K562 (cell line): ENCODE measurements around the gene TRAPPC2L. TPM values are rescaled to one million over a fixed set of nuclear protein-coding genes. Genes with fewer than 3 reads are reported as not detected.
A peak's percentile ranks its signal among the peaks of the same experiment; 100 is the strongest.

Experiments
- ATAC-seq: fragments of 200-7000 bp; cut with Tn5 transposase; 3 replicates; pipeline ENCODE4 v1.9.1; 2020; ENCODE audit warnings: moderate library complexity
- BruUV-seq: library from RNA; stranded (reverse); fragments of 400-500 nt; replicated peaks from 2 replicates; lab custom pipeline; 2021; lab: Mats Ljungman, UMichigan
- CTCF ChIA-PET: fragments of 300-600 bp; formaldehyde crosslinking; extraction: SDS; loops from one replicate; lab custom pipeline; 2021; ENCODE audit warnings: low intra/inter-chr PET ratio; lab: Yijun Ruan, JAX
- POLR2A ChIA-PET: fragments of 300-600, 350-650 bp; sonication (Branson Sonifier 250); formaldehyde crosslinking; extraction: SDS; loops from one replicate; lab custom pipeline; 2021; ENCODE audit warnings: antibody characterized with exemption, inconsistent platforms; lab: Yijun Ruan, JAX
- DNase-seq, 4 experiments: peaks; one replicate each; pipeline versions ENCODE4 v3.0.0 to v3.0.0-alpha.2; 2011 to 2018; ENCODE audit warnings: low spot score in 3 of 4, mixed read lengths in 3 of 4; ENCODE audit errors: extremely low read depth in 1 of 4
- FAIRE-seq: peaks from 2 replicates; lab custom pipeline; 2011; peaks lifted over from hg19 to GRCh38; lab: Jason Lieb, UNC
- H2AFZ ChIP-seq: 2 replicates; pipeline ENCODE4 v1.6.0; 2011; ENCODE audit warnings: low read depth, low read length, control low read depth, inconsistent platforms
- H3K27ac ChIP-seq: fragments of 200-600 bp; 3 replicates; pipeline ENCODE4 v1.8.0; 2011; ENCODE audit warnings: low read depth, mild to moderate bottlenecking, control low read depth, inconsistent platforms, low read length, moderate library complexity, mixed read lengths; ENCODE audit errors: extremely low read depth
- H3K27me3 ChIP-seq, 2 experiments: fragments of 300-600 bp in 1 of 2; 2 replicates in 1 of 2; 3 replicates in 1 of 2; pipeline versions ENCODE4 v1.6.0 to v1.8.0; 2011; ENCODE audit warnings: inconsistent platforms in 2 of 2, low read length in 2 of 2, mild to moderate bottlenecking in 1 of 2, mixed read lengths in 1 of 2, moderate library complexity in 1 of 2; ENCODE audit not compliant: control insufficient read depth in 2 of 2, insufficient read depth in 2 of 2
- H3K36me3 ChIP-seq: fragments of 300-600 bp; 3 replicates; pipeline ENCODE4 v1.8.0; 2011; ENCODE audit warnings: mild to moderate bottlenecking, low read length, inconsistent platforms; ENCODE audit not compliant: control insufficient read depth, insufficient read depth
- H3K4me1 ChIP-seq, 2 experiments: fragments of 200-600 bp in 1 of 2; replicated peaks in 1 of 2; 2 replicates in 1 of 2; 3 replicates in 1 of 2; pipeline versions ENCODE4 v1.5.1 to v1.8.0; 2011; ENCODE audit warnings: inconsistent platforms in 2 of 2, low read length in 2 of 2, mild to moderate bottlenecking in 1 of 2, mixed read lengths in 1 of 2, moderate library complexity in 1 of 2; ENCODE audit not compliant: control insufficient read depth in 2 of 2, insufficient read depth in 2 of 2
- H3K4me2 ChIP-seq: 2 replicates; pipeline ENCODE4 v1.6.1; 2011; ENCODE audit warnings: low read length, control low read depth, inconsistent platforms, mixed read lengths; ENCODE audit not compliant: insufficient read depth
- H3K4me3 ChIP-seq: fragments of 200-600 bp; sonication (generic), shearing (Covaris generic); 2 replicates; pipeline ENCODE4 v1.5.1; 2016; ENCODE audit warnings: control low read depth, inconsistent platforms
- H3K79me2 ChIP-seq: fragments of 200-600 bp; 3 replicates; pipeline ENCODE4 v1.8.0; 2011; ENCODE audit warnings: low read length, inconsistent platforms; ENCODE audit not compliant: control insufficient read depth, insufficient read depth
- H3K9ac ChIP-seq, 2 experiments: 2 replicates each; pipeline versions ENCODE4 v1.6.0 to v1.6.1; 2011; ENCODE audit warnings: low read depth in 2 of 2, low read length in 2 of 2, control low read depth in 1 of 2, inconsistent platforms in 1 of 2, mild to moderate bottlenecking in 1 of 2, mixed read lengths in 1 of 2; ENCODE audit not compliant: insufficient read depth in 1 of 2
- H3K9me1 ChIP-seq: one replicate; pipeline ENCODE4 v1.6.0; 2011; ENCODE audit warnings: inconsistent platforms, mild to moderate bottlenecking, low read length, moderate library complexity; ENCODE audit not compliant: control insufficient read depth, insufficient read depth
- H3K9me3 ChIP-seq: replicated peaks from 2 replicates; pipeline ENCODE4 v1.5.1; 2011; ENCODE audit warnings: low read depth, low read length, inconsistent platforms; ENCODE audit not compliant: control insufficient read depth, insufficient read depth
- H4K20me1 ChIP-seq: replicated peaks from 2 replicates; pipeline ENCODE4 v1.6.1; 2011; ENCODE audit warnings: low read length, inconsistent platforms, mixed read lengths; ENCODE audit not compliant: control insufficient read depth, insufficient read depth
- CTCF ChIP-seq, 3 experiments: IDR thresholded peaks in 2 of 3; conservative IDR thresholded peaks in 1 of 3; 2 replicates each; pipeline ENCODE4 v1.5.1; 2011 to 2012; ENCODE audit warnings: low read length in 3 of 3, mild to moderate bottlenecking in 3 of 3, control low read depth in 2 of 3, improper control_type of control experiment in 1 of 3, inconsistent platforms in 1 of 3, low read depth in 1 of 3, mixed read lengths in 1 of 3, moderate library complexity in 1 of 3; ENCODE audit not compliant: insufficient read depth in 2 of 3
- TAL1 ChIP-seq: fragments of 450-650 bp; IDR thresholded peaks from 2 replicates; pipeline ENCODE4 v1.6.1; 2016; ENCODE audit warnings: mild to moderate bottlenecking
- ZBTB40 ChIP-seq, 2 experiments: fragments of 450-650 bp in 1 of 2; sonication (generic) in 1 of 2; formaldehyde crosslinking in 1 of 2; IDR thresholded peaks; 2 replicates each; pipeline versions ENCODE4 v1.7.1 to v1.9.0; 2016 to 2022; ENCODE audit warnings: inconsistent platforms in 1 of 2, mild to moderate bottlenecking in 1 of 2, missing genetic modification reagents in 1 of 2
- ZNF644 ChIP-seq: fragments of 200-800 bp; sonication (Bioruptor generic); IDR thresholded peaks from 2 replicates; pipeline ENCODE4 v1.6.1; 2016; ENCODE audit warnings: low read depth, missing genetic modification characterization, missing compliant biosample characterization
- WGBS: fragments of 100-300 bp; shearing (Covaris generic); methylation state at CpG from one replicate; pipeline ENCODE4 v1.1.6; 2016; ENCODE audit warnings: low coverage, mixed read lengths; ENCODE audit not compliant: insufficient coverage; ENCODE audit errors: missing lambda C conversion rate; 5-methylcytosine and 5-hydroxymethylcytosine counted together
- in situ Hi-C: fragments of 300-500 bp; cut with MboI; formaldehyde crosslinking; loops from 4 replicates; pipeline ENCODE4 v1.15.0; 2018; ENCODE audit warnings: inconsistent platforms, mixed read lengths
- intact Hi-C: fragments of 100-400 bp; cut with micrococcal nuclease; formaldehyde crosslinking; loops from 2 replicates; pipeline ENCODE4 v1.14.2; 2022
- polyA plus RNA-seq, 8 experiments: library from polyadenylated mRNA; depleted of rRNA in 4 of 8; stranded (reverse) in 5 of 8; unstranded in 3 of 8; fragments of >200 nt; fragmentation: Nextera tagmentation in 2 of 8; fragmentation: Illumina TruSeq in 1 of 8; extraction: Ambion mirVana in 2 of 8; extraction: Trizol in 1 of 8; gene quantifications; 2 replicates each; pipeline versions ENCODE4 v1.2.1 to v1.2.3, GENCODE V29; 2011 to 2014; ENCODE audit warnings: inconsistent platforms in 1 of 8, missing spikeins in 1 of 8
- total RNA-seq, 7 experiments: library from RNA; depleted of rRNA in 6 of 7; stranded (reverse); fragments of >200 nt in 6 of 7; fragmentation: Illumina TruSeq in 2 of 7; extraction: Trizol in 2 of 7; gene quantifications; 2 replicates each; pipeline versions ENCODE4 v1.2.1 to v1.2.3, GENCODE V29; 2011 to 2021; ENCODE audit warnings: low replicate concordance in 1 of 7

TRAPPC2L gene
- total and polyA plus RNA-seq, 9 of the 15 experiments (the other 6 are each of a cell fraction or from before 2014, with no cell fraction given): 60.4 to 398 (median 97.5) TPM

DNA sequence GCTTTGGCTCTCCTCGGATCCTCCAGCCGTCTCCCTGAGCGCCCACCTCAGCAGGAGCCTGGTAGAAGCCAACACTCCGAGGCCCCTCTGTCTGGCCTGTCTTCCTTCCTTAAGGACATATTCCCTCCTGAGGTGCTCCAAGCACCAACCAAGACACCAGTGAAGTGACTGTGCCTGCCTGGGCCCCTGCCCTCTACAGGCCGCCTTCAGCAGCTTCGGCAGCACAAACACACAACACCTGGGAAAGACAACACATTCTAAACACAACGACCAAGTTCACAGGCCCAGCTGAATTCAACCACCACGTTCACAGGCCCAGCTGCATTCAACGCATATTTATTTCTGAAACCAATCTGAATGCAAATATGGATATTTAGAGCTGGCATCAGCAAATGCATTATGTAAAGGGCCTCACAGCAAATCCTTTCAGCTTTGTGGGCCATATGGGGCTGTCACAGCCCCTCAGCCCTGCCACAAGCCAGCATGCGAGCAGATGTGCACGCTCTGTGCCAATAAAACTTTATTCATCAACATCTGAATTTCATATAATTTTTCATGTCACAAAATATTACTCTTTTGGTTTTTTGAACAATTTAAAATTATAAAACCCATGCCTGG is 12.4 kb upstream of the TRAPPC2L start:
- Histone ChIP-seq H3K4me2 (no peak overlapping the region), H3K4me3 (no peak overlapping the region), H3K27ac (no peak overlapping the region), H3K36me3 (no peaks in the 10 kb centered on the region; the same call in 2 of the 3 replicates), H3K4me1 (peaks cover 0 to 43% of the 10 kb centered on the region in 2 experiments; a peak in 2 of 5 replicates), H4K20me1 (no peaks in the 10 kb centered on the region), H3K9me1 (no peaks in the 10 kb centered on the region), H3K27me3 (no peaks in the 10 kb centered on the region)
- intact Hi-C loops: no loop called here
- in situ Hi-C loops: no loop called here
- TF ChIP-seq CTCF (IDR thresholded peaks at IDR 0.05 in 2 of 3, conservative IDR thresholded peaks at IDR 0.05 in 1 of 3; ENCODE audit: insufficient read depth in 2 of 3, low read depth in 1 of 3, low read length in 3 of 3) (peak in 1 of 3 experiments; percentile 20; a peak in 1 of 6 replicates), ZBTB40 (IDR thresholded peaks at IDR 0.05) (peak; percentile 89), ZBTB40 (CRISPR knock-in tag; IDR thresholded peaks at IDR 0.05) (peak; percentile 78), TAL1 (no peak), ZNF644 (tag) (no peak)
- TF ChIP-seq, all 486 proteins: peak for 2
- DNase-seq (no peak), ATAC-seq (peak; percentile 40; the same call in 2 of the 3 replicates), FAIRE-seq (no peak)
- BruUV-seq: no TSS peak
- Histone ChIP-seq H3K79me2 (no peaks in the 10 kb centered on the region), H3K9ac (no peak overlapping the region), H3K9me3 (no peaks in the 10 kb centered on the region), H2AFZ (no peak overlapping the region)
- 59% methylated on average over 11 of the region's 11 CpGs for WGBS
- POLR2A ChIA-PET: interaction anchor here (0.8 kb wide), 1 partner anchor 12 kb away, joined by 3 read pairs; no protein-coding TSS in a partner anchor
- CTCF ChIA-PET: no interaction called here
